Naive thymus-derived CD4-positive, alpha-beta T cell (primary cell): ENCODE measurements around the gene CALML6. TPM values are rescaled to one million over a fixed set of nuclear protein-coding genes. Genes with fewer than 3 reads are reported as not detected.
"Not testable (repeated sequence)": the region's sequence is repeated elsewhere in the genome, so short reads cannot be mapped to it uniquely, and the experiment has no call there.

ENCODE experiments used
- ATAC-seq: fragments of 150-1000 bp; cut with Tn5 transposase; 2 replicates; pipeline ENCODE4 v1.10.0; 2021; ENCODE audit warnings: mild to moderate bottlenecking, moderate library complexity
- CTCF ChIA-PET: fragments of 350-600 bp; sonication (Branson Sonifier 250); formaldehyde crosslinking; loops from one replicate; lab custom pipeline; 2021; ENCODE audit warnings: antibody characterized with exemption; lab: Charles Lee
- POLR2A ChIA-PET: fragments of 350-600 bp; sonication (Branson Sonifier 250); formaldehyde crosslinking; loops from one replicate; lab custom pipeline; 2021; ENCODE audit warnings: antibody characterized with exemption, inconsistent platforms; lab: Charles Lee
- DNase-seq, 9 donors: peaks; one replicate each; pipeline versions ENCODE4 v3.0.0 to v3.0.0-alpha.2; 2020 to 2022; ENCODE audit warnings: mixed read lengths in 1 of 9
- H3K27ac ChIP-seq: one replicate; pipeline ENCODE4 v1.7.0; 2013; ENCODE audit warnings: mild to moderate bottlenecking, low read depth, low read length, moderate library complexity
- H3K27me3 ChIP-seq, 2 donors: one replicate each; pipeline ENCODE4 v1.7.0; 2013; ENCODE audit warnings: low read length in 2 of 2, mild to moderate bottlenecking in 2 of 2, moderate library complexity in 2 of 2; ENCODE audit not compliant: control insufficient read depth in 2 of 2, insufficient read depth in 2 of 2
- H3K36me3 ChIP-seq, 3 experiments: 1 replicate in 2 of 3; 2 replicates in 1 of 3; pipeline ENCODE4 v1.7.0; 2013; ENCODE audit warnings: low read length in 3 of 3, mild to moderate bottlenecking in 3 of 3, moderate library complexity in 1 of 3; ENCODE audit not compliant: insufficient read depth in 3 of 3, control insufficient read depth in 2 of 3
- H3K4me1 ChIP-seq, 2 donors: one replicate each; pipeline ENCODE4 v1.7.0; 2013; ENCODE audit warnings: low read length in 2 of 2, mild to moderate bottlenecking in 2 of 2, moderate library complexity in 1 of 2; ENCODE audit not compliant: control insufficient read depth in 2 of 2, insufficient read depth in 2 of 2
- H3K4me3 ChIP-seq: 2 replicates; pipeline ENCODE4 v1.7.0; 2013; ENCODE audit warnings: mild to moderate bottlenecking, low read length
- H3K9me3 ChIP-seq, 3 experiments: 1 replicate in 2 of 3; 2 replicates in 1 of 3; pipeline ENCODE4 v1.7.0; 2013; ENCODE audit warnings: low read length in 3 of 3; ENCODE audit not compliant: control insufficient read depth in 2 of 3
- H3K27ac Mint-ChIP-seq, 9 donors: one replicate each; pipeline ENCODE4 v1.8.0; 2020 to 2022; ENCODE audit warnings: mixed read lengths in 9 of 9, mild to moderate bottlenecking in 8 of 9, moderate library complexity in 5 of 9, inconsistent platforms in 2 of 9
- H3K27me3 Mint-ChIP-seq, 5 donors: one replicate each; pipeline ENCODE4 v1.8.0; 2021 to 2022; ENCODE audit warnings: mixed read lengths in 5 of 5, mild to moderate bottlenecking in 1 of 5
- H3K36me3 Mint-ChIP-seq, 5 donors: one replicate each; pipeline ENCODE4 v1.8.0; 2020 to 2022; ENCODE audit warnings: mixed read lengths in 5 of 5, mild to moderate bottlenecking in 3 of 5, inconsistent platforms in 1 of 5
- H3K4me1 Mint-ChIP-seq, 7 donors: one replicate each; pipeline ENCODE4 v1.8.0; 2020 to 2022; ENCODE audit warnings: mixed read lengths in 7 of 7, mild to moderate bottlenecking in 3 of 7, inconsistent platforms in 1 of 7
- H3K4me3 Mint-ChIP-seq, 10 donors: one replicate each; pipeline ENCODE4 v1.8.0; 2020 to 2022; ENCODE audit warnings: mild to moderate bottlenecking in 10 of 10, mixed read lengths in 10 of 10, moderate library complexity in 6 of 10, inconsistent platforms in 2 of 10
- H3K9me3 Mint-ChIP-seq, 11 donors: one replicate each; pipeline ENCODE4 v1.8.0; 2020 to 2022; ENCODE audit warnings: mixed read lengths in 11 of 11, mild to moderate bottlenecking in 4 of 11, inconsistent platforms in 1 of 11, moderate library complexity in 1 of 11
- intact Hi-C, 2 donors: fragments of 100-400 bp; cut with micrococcal nuclease; formaldehyde crosslinking; loops; one replicate each; pipeline ENCODE4 v1.15.1; 2023
- polyA plus RNA-seq, 2 donors: library from polyadenylated mRNA; unstranded; fragments of 300-500 nt; fragmentation: Illumina TruSeq; gene quantifications; one replicate each; pipeline ENCODE4 v1.2.3, GENCODE V29; 2021
- total RNA-seq, 6 experiments: library from RNA in 5 of 6; stranded (reverse) in 5 of 6; gene quantifications; 1 replicate in 5 of 6; 2 replicates in 1 of 6; pipeline ENCODE4 v1.2.3 and lab custom pipeline; 2021 to 2026

The CALML6 gene
- total and polyA plus RNA-seq, 7 experiments from 2014 or later: 0.94 to 2.5 (median 1.4) TPM; not detected in 3

- Mint-ChIP-seq H3K27ac (peak overlapping the region in 8 of 9 donors; percentile 19 to 72 (median 42)), H3K36me3 (peaks cover 4 to 19% (median 11%) of the 10 kb centered on the region in 5 donors), H3K4me1 (peaks cover 58 to 88% (median 68%) of the 10 kb centered on the region in 7 donors), H3K4me3 (peak overlapping the region in 9 of 10 donors; percentile 10 to 69 (median 42)), H3K9me3 (no peaks in the 10 kb centered on the region), H3K27me3 (no peaks in the 10 kb centered on the region)
- Histone ChIP-seq H3K9me3 (no peaks in the 10 kb centered on the region), H3K4me3 (no peak overlapping the region), H3K4me1 (peaks cover 52 to 62% of the 10 kb centered on the region in 2 donors), H3K27ac (no peak overlapping the region), H3K36me3 (peaks cover 0 to 5% (median 0%) of the 10 kb centered on the region in 3 experiments), H3K27me3 (no peaks in the 10 kb centered on the region)
- CTCF ChIA-PET: no interaction called here
- POLR2A ChIA-PET: no interaction called here
- DNase-seq (no peak), ATAC-seq (no peak)
- intact Hi-C loops: no loop called here
Observed at GRCh38 chr1:1883092-1883873, 31.8 kb upstream of the CALML6 start.

GRCh38 chr1:1883890-1884289 lies 31.2 kb upstream of the CALML6 start:
- H3K27me3 ChIP-seq, ATAC-seq, H3K27ac ChIP-seq, H3K9me3 ChIP-seq, POLR2A ChIA-PET, DNase-seq, H3K27me3 Mint-ChIP-seq, CTCF ChIA-PET, intact Hi-C loops, H3K36me3 ChIP-seq, H3K4me3 ChIP-seq, H3K9me3 Mint-ChIP-seq: not testable (repeated sequence)
- peaks cover 58 to 88% (median 67%) of the 10 kb centered on the region in 7 donors for H3K4me1 Mint-ChIP-seq
- H3K4me3 Mint-ChIP-seq: peak overlapping the region in 6 of 10 donors; percentile 36 to 69 (median 42)
- H3K36me3 Mint-ChIP-seq: peaks cover 1 to 14% (median 5%) of the 10 kb centered on the region in 5 donors
- H3K4me1 ChIP-seq: peaks cover 51 to 62% of the 10 kb centered on the region in 2 donors
- peak overlapping the region in 6 of 9 donors; percentile 19 to 69 (median 38) for H3K27ac Mint-ChIP-seq

DNA sequence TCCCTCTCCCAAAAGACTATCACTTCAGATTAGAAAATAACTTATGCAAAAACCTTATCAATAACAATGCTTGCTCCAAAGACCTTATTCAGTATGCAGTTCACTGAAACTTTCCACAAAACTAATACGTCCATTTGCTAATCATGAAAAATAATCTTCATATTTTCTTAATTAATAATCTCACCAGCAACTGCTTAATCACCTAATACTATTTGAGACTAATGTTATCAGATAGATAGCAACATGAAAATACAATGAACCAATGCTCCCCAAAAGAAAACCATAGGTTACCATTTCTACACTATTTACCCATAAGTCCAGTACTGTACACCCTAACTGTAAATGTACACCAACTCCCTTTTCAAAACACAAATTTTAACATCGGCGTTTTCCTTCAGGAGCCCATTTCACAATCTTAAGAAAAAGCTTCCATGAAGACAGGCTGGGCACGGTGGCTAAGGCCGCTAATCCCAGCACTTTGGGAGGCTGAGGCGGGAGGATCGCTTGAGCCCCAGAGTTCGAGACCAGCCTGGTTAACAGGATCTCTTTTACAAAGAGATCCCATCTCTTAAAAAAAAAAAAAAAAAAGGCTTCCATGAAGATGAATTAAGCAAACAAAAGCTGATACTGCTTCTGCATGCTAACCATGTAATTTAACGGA lies 25.8 kb upstream of the CALML6 start:
- H3K36me3 Mint-ChIP-seq: peaks cover 0 to 12% (median 0%) of the 10 kb centered on the region in 5 donors
- H3K27ac Mint-ChIP-seq: peak overlapping the region; percentile 25 to 94 (median 88)
- intact Hi-C loops: loop anchor here (2.0 to 5.0 kb wide), 2 partner anchors 47 to 108 kb away; no protein-coding TSS in a partner anchor
- no peaks in the 10 kb centered on the region for H3K9me3 ChIP-seq
- DNase-seq (no peak), ATAC-seq (no peak)
- H3K9me3 Mint-ChIP-seq: peaks cover 0 to 2% (median 0%) of the 10 kb centered on the region in 11 donors
- peak overlapping the region; percentile 96 for H3K27ac ChIP-seq
- no peaks in the 10 kb centered on the region for H3K27me3 Mint-ChIP-seq
- POLR2A ChIA-PET: interaction anchor here (0.6 to 1.6 kb wide), 3 partner anchors 9 to 109 kb away, joined by 3 to 8 read pairs (median 3); no protein-coding TSS in a partner anchor
- no peaks in the 10 kb centered on the region for H3K27me3 ChIP-seq
- H3K4me3 Mint-ChIP-seq: peak overlapping the region; percentile 76 to 100 (median 86)
- H3K4me1 Mint-ChIP-seq: peaks cover 36 to 69% (median 48%) of the 10 kb centered on the region in 7 donors
- CTCF ChIA-PET: no interaction called here
- peaks cover 38 to 39% of the 10 kb centered on the region in 2 donors for H3K4me1 ChIP-seq
- peak overlapping the region; percentile 55 for H3K4me3 ChIP-seq
- H3K36me3 ChIP-seq: no peaks in the 10 kb centered on the region

- POLR2A ChIA-PET: interaction anchor here (0.6 to 1.0 kb wide), 2 partner anchors 12 to 110 kb away, joined by 3 read pairs; no protein-coding TSS in a partner anchor
- Histone ChIP-seq H3K36me3 (no peaks in the 10 kb centered on the region), H3K4me3 (peak overlapping the region; percentile 55), H3K9me3 (no peaks in the 10 kb centered on the region), H3K4me1 (peaks cover 36 to 47% of the 10 kb centered on the region in 2 donors), H3K27me3 (no peaks in the 10 kb centered on the region), H3K27ac (peak overlapping the region; percentile 96)
- Mint-ChIP-seq H3K36me3 (peaks cover 0 to 12% (median 0%) of the 10 kb centered on the region in 5 donors), H3K27ac (peak overlapping the region; percentile 25 to 94 (median 88)), H3K4me3 (peak overlapping the region; percentile 76 to 100 (median 86)), H3K27me3 (no peaks in the 10 kb centered on the region), H3K4me1 (peaks cover 39 to 69% (median 56%) of the 10 kb centered on the region in 7 donors), H3K9me3 (peaks cover 0 to 2% (median 0%) of the 10 kb centered on the region in 11 donors)
- intact Hi-C loops: loop anchor here (2.0 to 5.0 kb wide), 2 partner anchors 48 to 109 kb away; no protein-coding TSS in a partner anchor
- ATAC-seq: peak; percentile 20
- DNase-seq: peak in 8 of 9 donors; percentile 34 to 69 (median 40)
- CTCF ChIA-PET: no interaction called here
Observed at GRCh38 chr1:1889847-1890505, 25.1 kb upstream of the CALML6 start.

DNA sequence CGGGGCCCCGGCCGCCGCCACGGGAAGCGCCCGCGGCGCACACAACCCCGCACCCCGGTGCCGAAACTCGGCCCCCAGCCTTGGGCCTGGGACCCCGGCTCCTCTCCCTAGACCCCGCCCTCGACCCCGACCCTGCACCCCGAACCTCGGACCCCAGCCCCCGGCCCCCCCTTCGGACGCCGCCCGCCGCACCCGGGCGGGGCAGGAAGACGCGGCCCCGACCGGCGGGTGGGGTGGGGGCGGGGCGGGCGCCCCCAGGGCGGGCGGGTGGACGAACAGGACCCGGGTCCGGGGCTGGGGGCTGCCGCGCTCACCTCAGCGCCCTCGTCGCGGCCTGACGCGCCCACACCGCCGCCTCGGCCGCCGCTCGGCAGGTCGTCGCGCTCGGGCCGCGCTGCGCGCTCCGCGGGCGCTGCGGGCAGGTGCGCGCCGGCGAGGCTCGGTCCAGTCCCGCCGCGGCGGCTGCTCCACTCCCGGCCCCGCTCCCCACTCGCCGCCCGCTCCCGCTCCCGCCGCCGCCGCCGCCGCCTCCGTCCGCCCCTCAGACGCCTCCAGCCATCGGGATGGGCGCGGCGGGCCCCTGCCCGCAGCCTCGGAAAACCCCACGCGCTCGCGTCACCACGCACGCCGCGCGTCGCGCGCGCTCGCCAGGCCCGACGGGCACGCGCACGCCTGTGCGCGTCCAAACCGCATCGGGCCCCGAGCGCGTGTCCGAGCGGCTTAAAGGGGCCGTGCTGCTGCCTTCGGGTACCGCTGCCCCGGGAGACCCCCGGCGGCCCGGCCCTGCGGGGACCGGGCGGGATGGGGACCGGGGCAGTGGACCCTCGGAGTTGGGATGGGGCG lies 24.3 kb upstream of the CALML6 start, which contains the start of gene GNB1:
Gene GNB1, minus strand, starts transcription at position 582 of the 843 bp plus-strand sequence. CDS start 65,634 bp downstream, outside the sequence.
- H3K27ac Mint-ChIP-seq: peak within 1 kb of the TSS; percentile 89 to 98 (median 95)
- POLR2A ChIA-PET: interaction anchor here (1.0 to 1.5 kb wide), 3 partner anchors 15 to 237 kb away, joined by 3 to 12 read pairs (median 7); no protein-coding TSS in a partner anchor
- H3K4me3 Mint-ChIP-seq: peak within 1 kb of the TSS; percentile 83 to 100 (median 90)
- Histone ChIP-seq H3K27ac (peak within 1 kb of the TSS; percentile 96), H3K36me3 (no peaks in the 10 kb centered on the region), H3K9me3 (no peaks in the 10 kb centered on the region), H3K4me3 (peak within 1 kb of the TSS; percentile 64), H3K27me3 (no peaks in the 10 kb centered on the region), H3K4me1 (peaks cover 36 to 52% of the 10 kb centered on the region in 2 donors)
- CTCF ChIA-PET: no interaction called here
- intact Hi-C loops: loop anchor here (1.0 kb wide), 4 partner anchors 19 to 774 kb away; partner anchors contain the start of genes TMEM52 (in 2 of the 2) and C1orf159 (in 1 of the 2)
- ATAC-seq (peak; percentile 88), DNase-seq (peak; percentile 80 to 96 (median 93))
- H3K4me1 Mint-ChIP-seq: peaks cover 41 to 76% (median 61%) of the 10 kb centered on the region in 7 donors
- H3K9me3 Mint-ChIP-seq: peaks cover 0 to 2% (median 0%) of the 10 kb centered on the region in 11 donors
- peaks cover 0 to 12% (median 0%) of the 10 kb centered on the region in 5 donors for H3K36me3 Mint-ChIP-seq
- peaks cover 0 to under 1% (median 0%) of the 10 kb centered on the region in 5 donors for H3K27me3 Mint-ChIP-seq
